ENCODE results near the gene CENPF.
A peak's percentile ranks its signal among the peaks of the same experiment; 100 is the strongest.
"Not testable (repeated sequence)": the region's sequence is repeated elsewhere in the genome, so short reads cannot be mapped to it uniquely, and the experiment has no call there.

CENPF gene

GRCh38 chr1:214603819-214604252 is 841 bp downstream of the CENPF start:
- H3K4me3 ChIP-seq (ENCODE audit: low read depth, low read length), result peak overlapping the region; percentile 89
- TF ChIP-seq CTCF (conservative IDR thresholded peaks at IDR 0.05; ENCODE audit: low read depth, low read length), result no peak
- no peak for DNase-seq (ENCODE audit: low read depth)

- TF ChIP-seq CTCF (conservative IDR thresholded peaks at IDR 0.05; ENCODE audit: low read depth, low read length), result no peak
- peak; percentile 22 for DNase-seq (ENCODE audit: low read depth)
Observed at GRCh38 chr1:214604523-214604922, 1.5 kb downstream of the CENPF start.

GRCh38 chr1:214605484-214605883 is 2.5 kb downstream of the CENPF start:
- not testable (repeated sequence) for H3K4me3 ChIP-seq (ENCODE audit: low read depth, low read length); DNase-seq (ENCODE audit: low read depth)

More at GRCh38 chr1:214604523-214604922, 1.5 kb downstream of the CENPF start:
- H3K4me3 ChIP-seq (ENCODE audit: low read depth, low read length), result peak overlapping the region; percentile 89

GRCh38 chr1:214605933-214606925 is 3.2 kb downstream of the CENPF start:
- not testable (repeated sequence) for DNase-seq (ENCODE audit: low read depth); H3K4me3 ChIP-seq (ENCODE audit: low read depth, low read length)

- not testable (repeated sequence) for H3K4me3 ChIP-seq (ENCODE audit: low read depth, low read length); DNase-seq (ENCODE audit: low read depth)
Observed at GRCh38 chr1:214607492-214608215, 4.7 kb downstream of the CENPF start.

- DNase-seq (ENCODE audit: low read depth); H3K4me3 ChIP-seq (ENCODE audit: low read depth, low read length): not testable (repeated sequence)
Observed at GRCh38 chr1:214608216-214608783, 5.3 kb downstream of the CENPF start.

GRCh38 chr1:214608817-214609216 is 5.8 kb downstream of the CENPF start:
- DNase-seq (ENCODE audit: low read depth), result not testable (repeated sequence)

GRCh38 chr1:214609692-214610091 is 6.7 kb downstream of the CENPF start:
- no peak for TF ChIP-seq CTCF (conservative IDR thresholded peaks at IDR 0.05; ENCODE audit: low read depth, low read length)
- no peak for DNase-seq (ENCODE audit: low read depth)
- no peak overlapping the region for H3K4me3 ChIP-seq (ENCODE audit: low read depth, low read length)

More at GRCh38 chr1:214608817-214609216, 5.8 kb downstream of the CENPF start:
- not testable (repeated sequence) for H3K4me3 ChIP-seq (ENCODE audit: low read depth, low read length)

- DNase-seq (ENCODE audit: low read depth); H3K4me3 ChIP-seq (ENCODE audit: low read depth, low read length): not testable (repeated sequence)
Observed at GRCh38 chr1:214610136-214610535, 7.1 kb downstream of the CENPF start.

- no peak overlapping the region for H3K4me3 ChIP-seq (ENCODE audit: low read depth, low read length)
- DNase-seq (ENCODE audit: low read depth), result no peak
- TF ChIP-seq CTCF (conservative IDR thresholded peaks at IDR 0.05; ENCODE audit: low read depth, low read length), result no peak
Observed at GRCh38 chr1:214615109-214615508, 12.1 kb downstream of the CENPF start.

Data from choroid plexus epithelial cell (primary cell).